Measurements from ENCODE around the gene PCBP3. TPM values are rescaled to one million over a fixed set of nuclear protein-coding genes. Genes with fewer than 3 reads are reported as not detected.

Gene PCBP3
- total and polyA plus RNA-seq, 2 donors (not counting 3 experiments of a cell fraction or from before 2014, with no cell fraction given): 0.06 to 1.1 TPM

DNA sequence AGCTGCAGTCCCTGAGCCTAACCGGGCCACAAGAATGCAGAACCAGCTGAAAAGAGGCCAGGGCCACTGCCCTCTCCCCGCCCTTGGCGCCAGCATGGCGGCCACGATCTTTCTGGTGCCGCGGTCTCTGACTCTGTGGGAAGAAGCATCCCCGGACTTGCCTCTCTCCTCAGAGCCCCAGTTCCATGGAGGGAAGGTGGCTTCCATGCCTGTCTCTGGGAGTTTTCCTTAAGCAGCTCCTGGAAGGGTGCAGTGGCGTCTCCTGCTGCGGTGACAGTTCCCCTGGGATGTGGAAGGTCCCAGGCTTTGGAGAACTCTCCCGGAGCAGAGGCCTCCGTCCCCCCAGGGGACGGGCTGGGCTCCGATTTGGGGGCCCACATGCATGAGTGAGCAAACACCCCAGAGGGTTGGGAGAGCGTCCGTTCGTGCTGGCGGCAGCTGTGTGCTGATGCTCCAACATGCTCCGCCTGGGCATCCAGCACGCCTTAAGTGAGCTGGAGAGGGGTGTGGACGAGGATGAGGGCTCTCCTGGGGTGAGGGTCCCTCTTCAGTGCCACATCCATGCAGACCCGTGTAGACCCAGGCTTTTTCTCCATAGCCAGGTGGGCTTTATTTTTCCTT, 228.2 kb downstream of the PCBP3 start:
- no peak for FAIRE-seq
- no peak overlapping the region for H2AFZ ChIP-seq (ENCODE audit: low read depth, low read length)
- no peak overlapping the region for H3K27ac ChIP-seq (ENCODE audit: insufficient read depth, low read depth, low read length)
- no peaks in the 10 kb centered on the region for H3K9me3 ChIP-seq (replicated peaks; ENCODE audit: control insufficient read depth, insufficient read depth, low read length)
- BruUV-seq (replicated peaks): no TSS peak
- no peak overlapping the region for H3K4me3 ChIP-seq (replicated peaks in 1 of 3; ENCODE audit: insufficient read depth in 1 of 3, low read depth in 1 of 3, low read length in 3 of 3)
- no peaks in the 10 kb centered on the region for H3K9me1 ChIP-seq (replicated peaks; ENCODE audit: control insufficient read depth, extremely low read depth, insufficient read depth, low read length)
- no peaks in the 10 kb centered on the region for H3K27me3 ChIP-seq (ENCODE audit: control insufficient read depth in 2 of 2, insufficient read depth in 2 of 2, low read length in 2 of 2)
- POLR2A ChIA-PET: no interaction called here
- dilution Hi-C loops (cut with MboI; ENCODE audit: extremely low pct_ligation_motif_present, low sequenced_read_pairs): no loop called here
- H3K36me3 ChIP-seq (ENCODE audit: control insufficient read depth in 2 of 2, extremely low read depth in 1 of 2, insufficient read depth in 2 of 2, low read length in 2 of 2): no peaks in the 10 kb centered on the region
- intact Hi-C loops (cut with micrococcal nuclease): no loop called here
- CTCF ChIA-PET: no interaction called here
- H3K79me2 ChIP-seq (ENCODE audit: control insufficient read depth, insufficient read depth, low read length): no peaks in the 10 kb centered on the region
- no peaks in the 10 kb centered on the region for H4K20me1 ChIP-seq (replicated peaks; ENCODE audit: control insufficient read depth, extremely low read depth, insufficient read depth, low read length)
- no peak overlapping the region for H3K9ac ChIP-seq (replicated peaks; ENCODE audit: extremely low read depth, insufficient read depth, low read length)
- TF ChIP-seq FOS (IDR thresholded peaks at IDR 0.05; ENCODE audit: borderline replicate concordance, insufficient read depth, low read length) (no peak), POLR2AphosphoS5 (IDR thresholded peaks at IDR 0.05; ENCODE audit: insufficient read depth, low read depth, low read length) (no peak), MYC (IDR thresholded peaks at IDR 0.05; ENCODE audit: low read depth, low read length) (no peak), GATA2 (IDR thresholded peaks at IDR 0.05; ENCODE audit: insufficient read depth, insufficient read length, low read depth, low read length) (no peak), CTCF (IDR thresholded peaks at IDR 0.05; ENCODE audit: extremely low read depth in 1 of 2, insufficient read depth in 1 of 2, low read depth in 1 of 2, low read length in 2 of 2) (no peak), EZH2 (IDR thresholded peaks at IDR 0.05; ENCODE audit: borderline replicate concordance, low read depth, low read length, severe bottlenecking) (no peak), POLR2A (IDR thresholded peaks at IDR 0.05; ENCODE audit: low read depth, low read length) (no peak), JUN (IDR thresholded peaks at IDR 0.05; ENCODE audit: borderline replicate concordance, insufficient read depth, insufficient read length, low read depth) (no peak)
- TF ChIP-seq, protein P1, sequence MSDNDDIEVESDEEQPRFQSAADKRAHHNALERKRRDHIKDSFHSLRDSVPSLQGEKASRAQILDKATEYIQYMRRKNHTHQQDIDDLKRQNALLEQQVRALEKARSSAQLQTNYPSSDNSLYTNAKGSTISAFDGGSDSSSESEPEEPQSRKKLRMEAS (IDR thresholded peaks at IDR 0.05; ENCODE audit: insufficient read depth, insufficient read length): no peak
- H3K4me1 ChIP-seq (ENCODE audit: control insufficient read depth, extremely low read depth, insufficient read depth, low read length): no peaks in the 10 kb centered on the region
- DNase-seq (ENCODE audit: low read depth, low spot score): no peak
- no peak overlapping the region for H3K4me2 ChIP-seq (ENCODE audit: insufficient read depth, low read length)

Measured in endothelial cell of umbilical vein (primary cell).